Renal cortex interstitium (tissue), 11 donors: ENCODE measurements around the gene MSRB3. TPM values are rescaled to one million over a fixed set of nuclear protein-coding genes. Genes with fewer than 3 reads are reported as not detected.
"Not testable (repeated sequence)": the region's sequence is repeated elsewhere in the genome, so short reads cannot be mapped to it uniquely, and the experiment has no call there.

ENCODE experiments used
- DNase-seq, 11 donors: peaks; one replicate each; pipeline ENCODE4 v3.0.0-alpha.2; 2013; ENCODE audit warnings: low read depth in 9 of 11, low spot score in 4 of 11; ENCODE audit errors: extremely low read depth in 1 of 11
- polyA plus RNA-seq, 3 donors: library from polyadenylated mRNA; unstranded; fragments of 120-200 nt; gene quantifications; one replicate each; pipeline ENCODE4 v1.2.1, GENCODE V29; 2013; ENCODE audit not compliant: insufficient read length in 3 of 3

The MSRB3 gene
- polyA plus RNA-seq, 3 donors = 20.6 to 24.8 (median 23.8) TPM

- DNase-seq = no peak
Observed at GRCh38 chr12:65311260-65311659, 32.8 kb downstream of the MSRB3 start.

DNA sequence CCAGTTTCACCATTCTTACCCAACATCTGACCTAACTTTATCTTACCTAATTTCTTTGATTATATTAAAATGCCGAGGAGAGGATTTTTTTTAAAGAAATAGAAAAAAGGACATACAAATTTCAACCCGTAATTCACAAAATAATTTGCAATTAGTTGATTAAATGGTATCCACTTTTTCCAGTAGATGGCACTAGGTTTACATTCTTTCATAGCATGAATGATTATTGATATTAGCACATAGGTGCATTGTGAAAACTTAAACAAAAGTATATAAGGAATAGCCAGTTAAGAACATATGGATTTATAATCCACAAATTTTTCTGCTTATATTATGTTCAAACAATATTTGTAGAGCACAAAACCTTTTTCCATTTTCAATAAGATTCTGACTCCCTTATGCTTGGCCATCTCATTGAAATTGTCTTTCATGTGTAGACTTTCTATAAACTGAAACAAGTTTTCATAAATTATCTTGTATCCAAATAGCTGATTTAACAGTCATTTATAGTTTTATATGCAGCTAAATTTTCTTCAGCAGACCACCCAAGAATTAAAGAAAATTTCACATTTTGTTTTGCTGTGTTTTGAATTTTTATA lies 35.3 kb downstream of the MSRB3 start:
- DNase-seq = no peak

GRCh38 chr12:65315238-65315637 lies 36.8 kb downstream of the MSRB3 start:
- DNase-seq = not testable (repeated sequence)

GRCh38 chr12:65318186-65318685 lies 39.8 kb downstream of the MSRB3 start:
- DNase-seq = no peak

- DNase-seq = no peak
Observed at GRCh38 chr12:65319688-65320200, 41.3 kb downstream of the MSRB3 start.

DNA sequence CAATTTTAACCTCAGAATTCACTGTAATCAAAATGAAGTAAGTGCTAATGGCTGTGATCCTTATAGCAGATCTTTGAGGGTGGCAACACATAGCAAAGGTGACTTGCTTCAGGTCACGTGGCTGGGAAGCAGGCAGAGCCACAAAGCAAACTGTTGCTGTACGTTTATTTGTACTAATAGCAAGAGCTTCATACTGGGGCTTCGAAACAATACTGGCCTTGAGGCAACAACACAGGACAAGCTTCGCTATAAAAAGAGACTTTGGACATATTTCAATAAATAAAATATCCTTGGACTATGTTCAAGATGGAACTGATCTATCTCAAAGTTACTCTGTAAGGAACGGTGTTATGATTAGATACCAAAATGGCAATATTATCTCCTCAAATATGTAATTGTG lies 44.6 kb downstream of the MSRB3 start:
- DNase-seq = no peak

- DNase-seq = no peak
Observed at GRCh38 chr12:65324056-65324455, 45.6 kb downstream of the MSRB3 start.

DNA sequence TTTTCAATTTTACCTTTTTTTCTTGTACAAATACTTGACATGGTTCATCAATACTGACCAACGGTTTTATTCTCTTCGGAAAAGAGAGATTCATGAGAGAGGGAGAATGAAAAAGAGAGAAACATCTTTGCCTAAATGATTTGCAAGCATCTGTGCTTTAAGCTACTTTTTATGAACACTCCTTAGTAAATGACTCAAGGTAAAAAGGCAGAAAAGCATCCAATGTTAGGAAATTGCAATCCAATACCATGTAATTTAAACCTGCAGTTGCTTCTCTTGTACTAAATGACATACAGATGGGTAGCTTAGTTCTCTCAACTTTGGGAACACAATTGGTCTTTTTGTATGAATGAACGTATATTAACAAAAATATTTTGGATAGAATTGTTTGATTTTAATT lies 46.1 kb downstream of the MSRB3 start:
- no peak for DNase-seq

- DNase-seq = no peak
Observed at GRCh38 chr12:65325183-65325582, 46.7 kb downstream of the MSRB3 start.

- no peak for DNase-seq
Observed at GRCh38 chr12:65326616-65327015, 48.1 kb downstream of the MSRB3 start.

DNA sequence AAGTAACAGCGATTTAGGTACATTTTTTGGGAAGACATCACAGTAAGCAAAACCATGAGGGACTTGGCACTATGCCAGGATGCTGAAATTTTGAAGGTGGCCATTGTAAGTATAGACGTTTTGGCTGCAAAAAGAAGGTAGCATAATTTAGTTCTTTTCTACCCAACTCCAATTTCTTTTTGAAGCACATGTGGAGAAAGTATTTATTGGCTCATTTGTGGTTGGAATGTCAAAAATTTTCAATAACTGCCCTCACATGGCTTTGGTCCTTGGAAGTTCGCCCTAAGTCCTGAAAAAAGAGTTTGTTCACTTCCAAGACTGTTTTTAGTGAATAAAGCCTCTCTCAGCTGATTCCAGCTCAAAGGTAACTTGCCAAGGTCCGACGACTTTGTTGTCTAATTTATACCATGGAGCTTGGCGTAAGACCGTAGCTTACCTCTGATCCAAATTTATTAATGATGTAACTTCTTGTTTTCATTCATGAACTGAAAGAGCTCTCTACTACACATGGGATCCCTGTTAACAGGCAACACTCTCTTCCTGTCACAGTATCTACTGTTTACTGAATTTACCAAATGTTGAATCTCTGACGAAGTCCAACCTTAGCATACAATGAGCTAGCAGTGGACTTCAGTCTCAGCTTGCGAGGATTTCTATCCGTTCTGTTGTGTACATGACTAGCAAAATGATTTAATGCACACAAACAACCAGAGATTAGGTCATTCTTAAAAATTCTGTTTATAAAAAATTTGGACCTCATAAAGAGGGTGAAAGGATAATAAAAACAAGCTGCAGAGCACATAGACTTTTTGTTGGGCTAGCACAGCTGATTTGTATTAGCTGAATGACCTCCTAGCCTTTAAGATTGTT lies 49.0 kb downstream of the MSRB3 start:
- DNase-seq = peak in 4 of 11 donors; percentile 47 to 80 (median 64)

- DNase-seq = no peak
Observed at GRCh38 chr12:65329721-65330120, 51.2 kb downstream of the MSRB3 start.

DNA sequence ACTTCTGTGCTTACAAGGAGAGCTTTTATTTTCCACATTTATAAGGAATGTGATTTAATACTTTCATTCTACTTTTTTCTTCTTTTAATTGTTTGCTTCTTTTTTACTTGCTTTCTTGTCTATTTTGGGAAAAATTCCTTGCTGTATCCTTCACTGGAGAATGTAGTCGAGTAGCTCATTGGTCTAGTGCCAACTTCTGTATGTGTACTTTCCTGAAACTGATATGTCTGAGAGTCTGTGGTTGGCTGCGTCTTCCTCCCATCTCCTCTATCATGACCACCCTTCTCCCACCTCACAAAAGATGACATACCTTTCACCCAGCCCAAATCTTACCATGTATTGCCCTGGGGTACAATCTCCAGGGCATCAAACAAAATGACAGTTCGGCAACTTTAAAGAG lies 51.8 kb downstream of the MSRB3 start:
- DNase-seq = peak in 2 of 11 donors; percentile 47 to 53

GRCh38 chr12:65331456-65331855 lies 53.0 kb downstream of the MSRB3 start:
- no peak for DNase-seq

DNA sequence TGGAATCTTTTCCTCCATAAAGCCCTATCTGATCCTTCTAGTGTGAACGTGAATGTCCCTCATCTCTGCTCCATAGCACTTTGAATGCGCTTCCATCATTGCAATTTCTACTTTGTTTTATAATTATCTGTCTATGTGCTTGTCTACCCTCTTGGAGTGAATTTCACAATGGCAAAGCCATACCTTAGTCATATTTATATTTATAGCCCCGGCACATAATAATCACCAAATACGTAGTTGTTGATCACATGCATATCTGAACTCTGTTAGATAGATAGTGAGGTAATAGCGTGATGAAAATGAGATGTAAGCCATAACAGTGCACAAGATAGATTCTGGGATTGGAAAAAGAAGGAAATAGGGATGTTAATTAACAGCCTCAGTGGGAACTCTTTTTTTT lies 55.2 kb downstream of the MSRB3 start:
- DNase-seq = no peak

- no peak for DNase-seq
Observed at GRCh38 chr12:65334521-65334920, 56.0 kb downstream of the MSRB3 start.

DNA sequence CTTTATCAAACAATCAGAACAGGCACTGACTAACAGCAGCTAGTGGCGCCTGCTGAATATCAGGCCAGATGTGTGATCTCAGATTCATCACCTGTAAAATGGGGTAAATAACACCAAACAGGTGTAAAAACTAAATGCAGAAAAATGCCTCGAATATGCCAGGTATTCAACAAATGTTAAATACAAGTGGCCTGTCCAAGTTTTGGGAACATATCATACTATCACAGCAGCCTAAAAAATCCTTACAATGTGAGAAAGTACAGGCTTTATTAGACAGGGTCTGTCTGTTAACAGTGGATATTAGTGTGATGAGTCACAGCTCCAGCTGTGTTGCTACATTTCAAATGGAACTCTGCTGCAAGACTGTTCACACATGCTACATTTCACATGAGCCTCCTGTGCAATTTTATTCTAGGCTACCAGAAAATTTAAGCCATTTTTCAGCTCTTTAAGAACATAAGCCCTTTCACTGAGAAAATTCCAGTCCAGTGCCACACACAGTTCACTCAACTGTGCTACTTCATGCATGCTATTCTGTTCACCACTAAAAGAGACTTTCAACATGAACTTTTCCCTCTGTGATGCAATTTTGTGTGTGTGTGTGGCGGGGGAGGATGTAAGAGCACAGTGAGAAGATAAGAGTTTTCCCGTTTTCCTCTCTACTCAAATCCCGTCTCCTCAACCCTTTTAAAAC lies 56.7 kb downstream of the MSRB3 start:
- peak in 4 of 11 donors; percentile 32 to 74 (median 58) for DNase-seq

GRCh38 chr12:65335981-65336380 lies 57.5 kb downstream of the MSRB3 start:
- DNase-seq = no peak

- no peak for DNase-seq
Observed at GRCh38 chr12:65339161-65339560, 60.7 kb downstream of the MSRB3 start.

GRCh38 chr12:65343230-65343629 lies 64.7 kb downstream of the MSRB3 start:
- DNase-seq = no peak
